Stomach (tissue), 9 donors: Measurements from ENCODE around the gene CCND2. TPM values are rescaled to one million over a fixed set of nuclear protein-coding genes. Genes with fewer than 3 reads are reported as not detected.

Experiments
- DNase-seq, 2 donors: peaks; one replicate each; pipeline versions ENCODE4 v3.0.0 to v3.0.0-alpha.2; 2013 to 2019
- H3K27ac ChIP-seq, 5 donors: fragments of 200-600 bp in 4 of 5; sonication (generic) in 4 of 5; one replicate each; pipeline ENCODE4 v1.5.1; 2013 to 2019; ENCODE audit warnings: mild to moderate bottlenecking in 1 of 5, moderate library complexity in 1 of 5
- H3K27me3 ChIP-seq, 3 donors: fragments of 200-600 bp; sonication (generic); one replicate each; pipeline ENCODE4 v1.5.1; 2017 to 2019; ENCODE audit warnings: mixed run types in 1 of 3
- H3K36me3 ChIP-seq, 4 donors: fragments of 200-600 bp; sonication (generic); 1 replicate in 3 of 4; 2 replicates in 1 of 4; pipeline ENCODE4 v1.5.1; 2016 to 2019
- H3K4me1 ChIP-seq, 4 donors: fragments of 200-600 bp; sonication (generic); one replicate each; pipeline ENCODE4 v1.5.1; 2016 to 2019
- H3K4me3 ChIP-seq, 4 donors: fragments of 200-600 bp; sonication (generic) in 3 of 4; one replicate each; pipeline ENCODE4 v1.5.1; 2016 to 2019; ENCODE audit warnings: mild to moderate bottlenecking in 1 of 4
- H3K9me3 ChIP-seq, 4 donors: fragments of 200-600 bp; sonication (generic); one replicate each; pipeline ENCODE4 v1.5.1; 2016 to 2019
- CTCF ChIP-seq, 7 experiments: fragments of 450-650 bp in 4 of 7; fragments of 200-600 bp in 3 of 7; sonication (generic) in 3 of 7; IDR thresholded peaks; one replicate each; pipeline ENCODE4 v1.5.1; 2016 to 2019; ENCODE audit warnings: antibody characterized with exemption in 7 of 7, control low read depth in 2 of 7, mild to moderate bottlenecking in 1 of 7
- EP300 ChIP-seq: sonication (generic); formaldehyde crosslinking; IDR thresholded peaks from one replicate; pipeline ENCODE4 v1.6.1; 2017; ENCODE audit warnings: antibody characterized with exemption
- POLR2A ChIP-seq, 4 donors: fragments of 450-650 bp; IDR thresholded peaks; one replicate each; pipeline ENCODE4 v1.6.1; 2016; ENCODE audit warnings: antibody characterized with exemption in 4 of 4, control low read depth in 2 of 4, mild to moderate bottlenecking in 1 of 4, moderate library complexity in 1 of 4
- POLR2AphosphoS5 ChIP-seq, 3 donors: sonication (generic); formaldehyde crosslinking; IDR thresholded peaks; one replicate each; pipeline ENCODE4 v1.6.1; 2016; ENCODE audit warnings: antibody characterized with exemption in 3 of 3
- whole genome bisulfite sequencing, 5 donors: extraction: QIAGEN DNeasy Blood & Tissue Kit in 3 of 5; methylation state at CpG; one replicate each; pipeline versions ENCODE4 v1.1.5 to v1.1.7; 2013 to 2018; 5-methylcytosine and 5-hydroxymethylcytosine counted together
- intact Hi-C: fragments of 100-400 bp; cut with DNase I; formaldehyde crosslinking; loops from one replicate; pipeline ENCODE4 v1.15.1; 2023; ENCODE audit warnings: low total_unique reads
- polyA plus RNA-seq, 3 donors: library from polyadenylated mRNA; stranded (reverse); fragments of 200-250 nt; gene quantifications; one replicate each; pipeline ENCODE4 v1.2.3, GENCODE V29; 2013
- total RNA-seq, 5 donors: library from RNA; depleted of rRNA; stranded (reverse); fragments of >200 nt; gene quantifications; one replicate each; pipeline versions ENCODE4 v1.1.0 to v1.2.3, GENCODE V29; 2014 to 2016
- donor health status: healthy with polysubstance abuse.
- donor health status: Bipolar disorder and iron deficiency.
- donor health status: healthy.

CCND2 gene
- total and polyA plus RNA-seq, 8 donors: 5.5 to 89.0 (median 28.1) TPM

GRCh38 chr12:4240161-4240783, 33.3 kb upstream of the CCND2 start:
- intact Hi-C loops: no loop called here
- Histone ChIP-seq H3K27me3 (peaks cover 0 to 41% (median 0%) of the 10 kb centered on the region in 3 donors), H3K9me3 (peaks cover 3 to 24% (median 17%) of the 10 kb centered on the region in 4 donors), H3K4me1 (no peaks in the 10 kb centered on the region), H3K36me3 (no peaks in the 10 kb centered on the region), H3K27ac (no peak overlapping the region), H3K4me3 (no peak overlapping the region)
- WGBS, 5 donors: 53 to 80% (median 75%) methylated on average over 1 to 5 of the region's 5 CpGs
- no peak for DNase-seq
- no peak for TF ChIP-seq POLR2A (IDR thresholded peaks at IDR 0.05)
- TF ChIP-seq CTCF (IDR thresholded peaks at IDR 0.05): no peak
- TF ChIP-seq POLR2AphosphoS5 (IDR thresholded peaks at IDR 0.05): no peak
- no peak for TF ChIP-seq EP300

- intact Hi-C loops: no loop called here
- Histone ChIP-seq H3K36me3 (no peaks in the 10 kb centered on the region), H3K4me1 (no peaks in the 10 kb centered on the region)
Observed at GRCh38 chr12:4240981-4241380, 32.6 kb upstream of the CCND2 start.

GRCh38 chr12:4241592-4241991, 32.0 kb upstream of the CCND2 start:
- TF ChIP-seq POLR2A (IDR thresholded peaks at IDR 0.05) (no peak), POLR2AphosphoS5 (IDR thresholded peaks at IDR 0.05) (no peak), CTCF (IDR thresholded peaks at IDR 0.05) (no peak), EP300 (no peak)
- 72 to 85% (median 80%) methylated on average over 4 of the region's 4 CpGs for WGBS, 5 donors

More at GRCh38 chr12:4240981-4241380, 32.6 kb upstream of the CCND2 start:
- Histone ChIP-seq H3K9me3 (peaks cover 3 to 24% (median 15%) of the 10 kb centered on the region in 4 donors), H3K4me3 (no peak overlapping the region), H3K27me3 (peaks cover 0 to 43% (median 0%) of the 10 kb centered on the region in 3 donors), H3K27ac (no peak overlapping the region)
- WGBS, 5 donors: 75 to 92% (median 86%) methylated on average over 5 of the region's 5 CpGs
- TF ChIP-seq POLR2A (IDR thresholded peaks at IDR 0.05) (no peak), CTCF (IDR thresholded peaks at IDR 0.05) (no peak), EP300 (no peak), POLR2AphosphoS5 (IDR thresholded peaks at IDR 0.05) (no peak)
- no peak for DNase-seq

GRCh38 chr12:4242595-4242994, 31.0 kb upstream of the CCND2 start:
- Histone ChIP-seq H3K9me3 (peaks cover 3 to 19% (median 10%) of the 10 kb centered on the region in 4 donors), H3K27ac (no peak overlapping the region), H3K36me3 (no peaks in the 10 kb centered on the region), H3K4me3 (no peak overlapping the region), H3K4me1 (no peaks in the 10 kb centered on the region), H3K27me3 (peaks cover 0 to 43% (median 0%) of the 10 kb centered on the region in 3 donors)
- TF ChIP-seq POLR2A (IDR thresholded peaks at IDR 0.05) (no peak), CTCF (IDR thresholded peaks at IDR 0.05) (no peak), POLR2AphosphoS5 (IDR thresholded peaks at IDR 0.05) (no peak), EP300 (no peak)
- WGBS, 5 donors: 60 to 79% (median 65%) methylated on average over 10 of the region's 10 CpGs
- DNase-seq: no peak
- intact Hi-C loops: no loop called here

More at GRCh38 chr12:4241592-4241991, 32.0 kb upstream of the CCND2 start:
- no peaks in the 10 kb centered on the region for H3K4me1 ChIP-seq
- H3K9me3 ChIP-seq: peaks cover 3 to 24% (median 14%) of the 10 kb centered on the region in 4 donors
- H3K27me3 ChIP-seq: peaks cover 0 to 43% (median 0%) of the 10 kb centered on the region in 3 donors
- no peak overlapping the region for H3K4me3 ChIP-seq
- no peaks in the 10 kb centered on the region for H3K36me3 ChIP-seq
- DNase-seq: no peak
- intact Hi-C loops: no loop called here
- H3K27ac ChIP-seq: no peak overlapping the region
